ENCODE data around the gene CCDC33. TPM values are rescaled to one million over a fixed set of nuclear protein-coding genes. Genes with fewer than 3 reads are reported as not detected.

CCDC33 gene
- total RNA-seq, 1 donor from 2014 or later, result not detected

- no peak for DNase-seq (ENCODE audit: low read depth in 2 of 2)
These were observed 22.5 kb downstream of the CCDC33 start for GRCh38 chr15:74258456-74259291.

GRCh38 chr15:74259292-74259648 is 23.1 kb downstream of the CCDC33 start:
- no peak for DNase-seq (ENCODE audit: low read depth in 2 of 2)

- no peak for DNase-seq (ENCODE audit: low read depth in 2 of 2)
These were observed 23.9 kb downstream of the CCDC33 start for GRCh38 chr15:74259821-74260607.

- no peak for DNase-seq (ENCODE audit: low read depth in 2 of 2)
These were observed 24.9 kb downstream of the CCDC33 start for GRCh38 chr15:74261041-74261440.

GRCh38 chr15:74261685-74262084 is 25.6 kb downstream of the CCDC33 start:
- no peak for DNase-seq (ENCODE audit: low read depth in 2 of 2)

GRCh38 chr15:74262151-74262550 is 26.0 kb downstream of the CCDC33 start:
- DNase-seq (ENCODE audit: low read depth in 2 of 2), result no peak

- peak; percentile 10 to 67 for DNase-seq (ENCODE audit: low read depth in 2 of 2)
These were observed 26.5 kb downstream of the CCDC33 start for GRCh38 chr15:74262625-74263024.

GRCh38 chr15:74263466-74263865 is 27.3 kb downstream of the CCDC33 start:
- no peak for DNase-seq (ENCODE audit: low read depth in 2 of 2)

- no peak for DNase-seq (ENCODE audit: low read depth in 2 of 2)
These were observed 28.0 kb downstream of the CCDC33 start for GRCh38 chr15:74264081-74264501.

- DNase-seq (ENCODE audit: low read depth in 2 of 2), result peak; percentile 31 to 43
These were observed 29.0 kb downstream of the CCDC33 start for GRCh38 chr15:74265046-74265639.

- DNase-seq (ENCODE audit: low read depth in 2 of 2), result no peak
These were observed 31.9 kb downstream of the CCDC33 start for GRCh38 chr15:74268020-74268419.

- DNase-seq (ENCODE audit: low read depth in 2 of 2), result no peak
These were observed 33.4 kb downstream of the CCDC33 start for GRCh38 chr15:74269362-74270035.

- no peak for DNase-seq (ENCODE audit: low read depth in 2 of 2)
These were observed 34.0 kb downstream of the CCDC33 start for GRCh38 chr15:74270155-74270554.

GRCh38 chr15:74270854-74271520 is 34.9 kb downstream of the CCDC33 start:
- DNase-seq (ENCODE audit: low read depth in 2 of 2), result no peak

GRCh38 chr15:74272812-74273211 is 36.7 kb downstream of the CCDC33 start:
- no peak for DNase-seq (ENCODE audit: low read depth in 2 of 2)

- no peak for DNase-seq (ENCODE audit: low read depth in 2 of 2)
These were observed 38.4 kb downstream of the CCDC33 start for GRCh38 chr15:74274470-74275038.

GRCh38 chr15:74275957-74276356 is 39.8 kb downstream of the CCDC33 start:
- no peak for DNase-seq (ENCODE audit: low read depth in 2 of 2)

GRCh38 chr15:74276560-74276959 is 40.4 kb downstream of the CCDC33 start:
- no peak for DNase-seq (ENCODE audit: low read depth in 2 of 2)

- DNase-seq (ENCODE audit: low read depth in 2 of 2), result no peak
These were observed 41.2 kb downstream of the CCDC33 start for GRCh38 chr15:74277242-74277810.

GRCh38 chr15:74278207-74278606 is 42.1 kb downstream of the CCDC33 start:
- no peak for DNase-seq (ENCODE audit: low read depth in 2 of 2)
